GM18499 (cell line): ENCODE results near the gene SELENBP1.
"Not testable (repeated sequence)": the region's sequence is repeated elsewhere in the genome, so short reads cannot be mapped to it uniquely, and the experiment has no call there.

Source experiments
- ATAC-seq: cut with Tn5 transposase; IDR thresholded peaks from one replicate; pipeline ENCODE4 v1.9.1; 2021; ENCODE audit warnings: moderate number of reproducible peaks; ENCODE audit not compliant: insufficient read depth, unreplicated experiment

SELENBP1 gene

GRCh38 chr1:151384584-151384983 is 12.1 kb upstream of the SELENBP1 start:
- ATAC-seq, result no peak

- no peak for ATAC-seq
Observed at GRCh38 chr1:151377150-151377884, 4.8 kb upstream of the SELENBP1 start.

GRCh38 chr1:151373196-151373595 is 691 bp upstream of the SELENBP1 start:
- no peak for ATAC-seq

- no peak for ATAC-seq
Observed at GRCh38 chr1:151371370-151372057, 991 bp downstream of the SELENBP1 start.

GRCh38 chr1:151370211-151370911 is 2.1 kb downstream of the SELENBP1 start:
- ATAC-seq, result no peak

- ATAC-seq, result no peak
Observed at GRCh38 chr1:151369621-151370048, 2.9 kb downstream of the SELENBP1 start.

GRCh38 chr1:151369302-151369610 is 3.2 kb downstream of the SELENBP1 start:
- no peak for ATAC-seq

- ATAC-seq, result no peak
Observed at GRCh38 chr1:151368393-151369301, 3.9 kb downstream of the SELENBP1 start.

- ATAC-seq, result no peak
Observed at GRCh38 chr1:151367658-151368392, 4.7 kb downstream of the SELENBP1 start.

GRCh38 chr1:151364996-151365395 is 7.5 kb downstream of the SELENBP1 start:
- no peak for ATAC-seq

- ATAC-seq, result no peak
Observed at GRCh38 chr1:151362308-151363155, 10.0 kb downstream of the SELENBP1 start.

- ATAC-seq, result no peak
Observed at GRCh38 chr1:151361883-151362282, 10.6 kb downstream of the SELENBP1 start.

GRCh38 chr1:151356696-151357095 is 15.8 kb downstream of the SELENBP1 start:
- ATAC-seq, result no peak

- ATAC-seq, result no peak
Observed at GRCh38 chr1:151352021-151352718, 20.3 kb downstream of the SELENBP1 start.

GRCh38 chr1:151350323-151350722 is 22.2 kb downstream of the SELENBP1 start:
- ATAC-seq, result not testable (repeated sequence)

GRCh38 chr1:151347523-151348246 is 24.8 kb downstream of the SELENBP1 start:
- ATAC-seq, result peak; percentile 10

- ATAC-seq, result peak; percentile 88
Observed at GRCh38 chr1:151346769-151347522, 25.6 kb downstream of the SELENBP1 start, which contains the start of gene RFX5. TSS of gene RFX5 (minus strand) at chr1:151347252. CDS start at chr1:151346320, 932 bp downstream.
